Measurements from ENCODE around the gene CACNB1. TPM values are rescaled to one million over a fixed set of nuclear protein-coding genes. Genes with fewer than 3 reads are reported as not detected.

Gene CACNB1
- total RNA-seq, 2 donors from 2014 or later = 3.6 to 13.4 TPM

DNA sequence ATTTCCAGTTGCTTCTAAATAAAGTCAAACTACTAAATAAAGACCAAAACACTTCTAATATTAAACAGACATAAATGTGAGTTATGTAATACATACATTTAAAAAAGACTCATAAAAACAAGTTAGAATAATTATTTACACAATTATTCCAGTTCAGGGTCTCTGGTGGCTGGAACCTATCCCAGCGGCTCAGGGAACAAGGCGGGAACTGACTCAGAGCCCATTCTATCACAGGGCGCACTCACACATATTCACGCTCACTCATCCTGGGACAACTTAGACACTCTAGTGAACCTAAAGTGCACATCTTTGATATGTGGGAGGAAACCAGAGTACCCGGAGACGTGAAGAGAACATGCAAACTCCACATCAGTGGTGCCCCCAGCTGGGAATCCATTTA is 71.0 kb downstream of the CACNB1 start:
- Histone ChIP-seq H3K4me1 (no peaks in the 10 kb centered on the region), H3K4me3 (no peak overlapping the region), H3K9me3 (no peaks in the 10 kb centered on the region), H3K27ac (no peak overlapping the region), H3K36me3 (no peaks in the 10 kb centered on the region), H3K27me3 (no peaks in the 10 kb centered on the region)
- TF ChIP-seq CTCF (IDR thresholded peaks at IDR 0.05) = no peak
- DNase-seq (ENCODE audit: low spot score) = no peak

GRCh38 chr17:39125143-39125875 is 72.2 kb downstream of the CACNB1 start:
- no peaks in the 10 kb centered on the region for H3K4me1 ChIP-seq
- no peaks in the 10 kb centered on the region for H3K36me3 ChIP-seq
- no peak overlapping the region for H3K27ac ChIP-seq
- H3K4me3 ChIP-seq = no peak overlapping the region
- no peaks in the 10 kb centered on the region for H3K27me3 ChIP-seq
- TF ChIP-seq CTCF (IDR thresholded peaks at IDR 0.05) = no peak
- H3K9me3 ChIP-seq = no peaks in the 10 kb centered on the region
- no peak for DNase-seq (ENCODE audit: low spot score)

DNA sequence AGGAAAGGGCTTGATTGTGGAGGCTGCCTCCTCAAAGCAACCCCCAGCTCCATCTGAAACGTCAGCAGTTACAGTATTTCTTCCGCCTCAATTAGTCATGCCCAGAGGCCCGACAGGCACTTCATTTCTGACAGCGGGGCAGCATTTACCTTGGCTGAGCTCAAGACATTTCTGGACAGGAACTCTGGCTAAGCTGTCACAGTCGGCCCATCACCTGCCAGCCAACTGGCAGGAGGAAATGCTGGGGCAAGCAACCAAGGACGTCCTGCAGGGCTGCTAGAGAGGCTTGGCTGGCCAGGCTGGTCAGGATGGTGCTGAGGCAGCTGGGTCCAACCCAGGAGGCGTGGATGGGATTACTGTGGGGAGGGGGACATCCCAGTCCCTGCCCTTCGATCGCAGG is 73.8 kb downstream of the CACNB1 start:
- H3K9me3 ChIP-seq = no peaks in the 10 kb centered on the region
- no peak for DNase-seq (ENCODE audit: low spot score)
- H3K4me1 ChIP-seq = no peaks in the 10 kb centered on the region
- H3K27ac ChIP-seq = no peak overlapping the region
- H3K36me3 ChIP-seq = no peaks in the 10 kb centered on the region
- TF ChIP-seq CTCF (IDR thresholded peaks at IDR 0.05) = no peak
- no peak overlapping the region for H3K4me3 ChIP-seq
- no peaks in the 10 kb centered on the region for H3K27me3 ChIP-seq

Other genes starting within 250 kb of the CACNB1 start
- not detected for gene FBXO47, start 230.3 kb downstream of the CACNB1 start, total RNA-seq
- 1 to 10 TPM; 4.6 to 9.3 TPM for gene PLXDC1, start 46.0 kb downstream of the CACNB1 start, total RNA-seq
- not detected for gene ARL5C, start 31.5 kb downstream of the CACNB1 start, total RNA-seq
- gene RPL19, start 2.6 kb upstream of the CACNB1 start, total RNA-seq = 1,000 to 10,000 TPM; 1,458 to 1,831 TPM
- gene STAC2, start 28.3 kb upstream of the CACNB1 start, total RNA-seq = 1 to 10 TPM in 1 of 2 donors, under 1 TPM in 1; 0.82 to 2.3 TPM
- gene FBXL20, start 204.0 kb upstream of the CACNB1 start, total RNA-seq = 1 to 10 TPM; 7.6 to 7.7 TPM

Data from right atrium auricular region (tissue), 2 donors.